CD4-positive, alpha-beta T cell treated with Interleukin-1 beta for 1 hour (primary cell): ENCODE results near the gene ZBTB17.
"Not testable (repeated sequence)": the region's sequence is repeated elsewhere in the genome, so short reads cannot be mapped to it uniquely, and the experiment has no call there.

Experiments used
- DNase-seq, 2 donors: peaks; one replicate each; pipeline ENCODE4 v3.0.0-alpha.2; 2020 to 2022

The ZBTB17 gene

GRCh38 chr1:15975805-15976680 is at the start of gene ZBTB17:
TSS of gene ZBTB17 (minus strand) at chr1:15976101. CDS start at chr1:15948495, 27,606 bp downstream.
- DNase-seq, result peak; percentile 95 to 96

- no peak for DNase-seq
Measured at GRCh38 chr1:16023050-16023653, 47.3 kb upstream of the ZBTB17 start.

GRCh38 chr1:16022393-16022792 is 46.5 kb upstream of the ZBTB17 start:
- DNase-seq, result no peak

- DNase-seq, result no peak
Measured at GRCh38 chr1:16021681-16022080, 45.8 kb upstream of the ZBTB17 start, which contains the start of gene CLCNKA. TSS of gene CLCNKA (plus strand) at chr1:16022036. CDS start at chr1:16022620, 584 bp downstream.

GRCh38 chr1:16020878-16021277 is 45.0 kb upstream of the ZBTB17 start:
- DNase-seq, result not testable (repeated sequence)

GRCh38 chr1:16020325-16020724 is 44.4 kb upstream of the ZBTB17 start:
- no peak for DNase-seq

- DNase-seq, result no peak
Measured at GRCh38 chr1:16019644-16020277, 43.9 kb upstream of the ZBTB17 start.

GRCh38 chr1:16018749-16019643 is 43.1 kb upstream of the ZBTB17 start:
- no peak for DNase-seq

GRCh38 chr1:16018308-16018707 is 42.4 kb upstream of the ZBTB17 start:
- no peak for DNase-seq

GRCh38 chr1:16017461-16018303 is 41.8 kb upstream of the ZBTB17 start, which contains the start of gene HSPB7:
TSS of gene HSPB7 (minus strand) at chr1:16018043. CDS start at chr1:16017963, 80 bp downstream.
- DNase-seq, result no peak

GRCh38 chr1:16017076-16017460 is 41.2 kb upstream of the ZBTB17 start:
- DNase-seq, result no peak

- no peak for DNase-seq
Measured at GRCh38 chr1:16015960-16016901, 40.3 kb upstream of the ZBTB17 start.

GRCh38 chr1:16015491-16015890 is 39.6 kb upstream of the ZBTB17 start:
- DNase-seq, result no peak

GRCh38 chr1:16014509-16015482 is 38.9 kb upstream of the ZBTB17 start:
- DNase-seq, result no peak

- DNase-seq, result no peak
Measured at GRCh38 chr1:16013908-16014258, 38.0 kb upstream of the ZBTB17 start.

- DNase-seq, result peak; percentile 9 to 40
Measured at GRCh38 chr1:16013220-16013907, 37.5 kb upstream of the ZBTB17 start.

GRCh38 chr1:16012590-16013219 is 36.8 kb upstream of the ZBTB17 start:
- peak in 1 of 2 donors; percentile 29 for DNase-seq
